PC-3 (cell line): ENCODE data around the gene OBSL1. TPM values are rescaled to one million over a fixed set of nuclear protein-coding genes. Genes with fewer than 3 reads are reported as not detected.

Source experiments
- ATAC-seq: fragments of 200-7000 bp; cut with Tn5 transposase; 2 replicates; pipeline ENCODE4 v1.9.1; 2020; ENCODE audit warnings: mild to moderate bottlenecking, moderate library complexity
- BruUV-seq: library from RNA; stranded (reverse); fragments of 400-500 nt; replicated peaks from 2 replicates; lab custom pipeline; 2021; lab: Mats Ljungman, UMichigan
- CTCF ChIA-PET: fragments of 300-600 bp; sonication (Branson Sonifier 250); formaldehyde crosslinking; loops from one replicate; lab custom pipeline; 2022; ENCODE audit warnings: antibody characterized with exemption; lab: Charles Lee
- POLR2A ChIA-PET: fragments of 300-600 bp; sonication (Branson Sonifier 250); formaldehyde crosslinking; loops from one replicate; lab custom pipeline; 2022; ENCODE audit warnings: antibody characterized with exemption; ENCODE audit not compliant: unreplicated experiment; lab: Charles Lee
- DNase-seq: peaks from one replicate; pipeline ENCODE4 v3.0.0-alpha.2; 2015
- H2AFZ ChIP-seq: fragments of 300-600 bp; sonication (generic); 2 replicates; pipeline ENCODE4 v1.6.0; 2016; ENCODE audit warnings: antibody characterized with exemption, low read length
- H3F3A ChIP-seq: fragments of 300-600 bp; sonication (generic); one replicate; pipeline ENCODE4 v1.6.0; 2017; ENCODE audit warnings: antibody characterized with exemption, low read length, control low read depth, mild to moderate bottlenecking; ENCODE audit not compliant: unreplicated experiment
- H3K27ac ChIP-seq: fragments of 300-600 bp; sonication (generic); 2 replicates; pipeline ENCODE4 v1.5.1; 2016; ENCODE audit warnings: mild to moderate bottlenecking, low read length
- H3K27me3 ChIP-seq: fragments of 300-600 bp; sonication (generic); 2 replicates; pipeline ENCODE4 v1.6.1; 2016; ENCODE audit warnings: low read length, mixed read lengths
- H3K36me3 ChIP-seq: fragments of 300-600 bp; sonication (generic); 2 replicates; pipeline ENCODE4 v1.6.1; 2016; ENCODE audit warnings: low read depth, mixed run types, low read length, mixed read lengths
- H3K4me1 ChIP-seq: fragments of 300-600 bp; sonication (generic); 2 replicates; pipeline ENCODE4 v1.5.1; 2016; ENCODE audit warnings: low read length; ENCODE audit not compliant: insufficient read depth
- H3K4me2 ChIP-seq: fragments of 300-600 bp; sonication (generic); 2 replicates; pipeline ENCODE4 v1.6.0; 2016; ENCODE audit warnings: low read length
- H3K4me3 ChIP-seq: fragments of 300-600 bp; sonication (generic); 2 replicates; pipeline ENCODE4 v1.5.1; 2016; ENCODE audit warnings: mild to moderate bottlenecking, low read length, mixed read lengths
- H3K79me2 ChIP-seq: fragments of 300-600 bp; sonication (generic); 2 replicates; pipeline ENCODE4 v1.6.1; 2017; ENCODE audit warnings: low read length, mixed read lengths
- H3K9ac ChIP-seq: fragments of 300-600 bp; sonication (generic); 2 replicates; pipeline ENCODE4 v1.6.0; 2016; ENCODE audit warnings: mild to moderate bottlenecking, low read length
- H3K9me2 ChIP-seq: fragments of 300-600 bp; sonication (generic); replicated peaks from 2 replicates; pipeline ENCODE4 v1.6.1; 2016; ENCODE audit warnings: mixed run types, low read length, mixed read lengths
- H3K9me3 ChIP-seq: fragments of 300-600 bp; sonication (generic); 2 replicates; pipeline ENCODE4 v1.6.1; 2016; ENCODE audit warnings: low read length, mixed read lengths
- H4K20me1 ChIP-seq: fragments of 300-600 bp; sonication (generic); 2 replicates; pipeline ENCODE4 v1.6.1; 2016; ENCODE audit warnings: low read length, mixed read lengths
- CTCF ChIP-seq: fragments of 300-600 bp; sonication (generic); conservative IDR thresholded peaks from 2 replicates; pipeline ENCODE4 v1.5.1; 2017; ENCODE audit warnings: antibody characterized with exemption, low read depth, mild to moderate bottlenecking, low read length
- EZH2 ChIP-seq: fragments of 300-600 bp; sonication (generic); IDR thresholded peaks from one replicate; pipeline ENCODE4 v1.6.1; 2017; ENCODE audit warnings: antibody characterized with exemption, mild to moderate bottlenecking, low read length; ENCODE audit not compliant: unreplicated experiment
- EZH2phosphoT487 ChIP-seq: fragments of 300-600 bp; sonication (generic); IDR thresholded peaks from 2 replicates; pipeline ENCODE4 v1.6.1; 2018; ENCODE audit warnings: mild to moderate bottlenecking, antibody characterized with exemption, low read length, borderline replicate concordance
- intact Hi-C: fragments of 100-400 bp; cut with micrococcal nuclease; formaldehyde crosslinking; loops from 2 replicates; pipeline ENCODE4 v1.9.0; 2023
- total RNA-seq: library from RNA; depleted of rRNA; stranded (reverse); fragments of >200 nt; gene quantifications from 2 replicates; pipeline ENCODE4 v1.2.3, GENCODE V29; 2014

The OBSL1 gene
- total RNA-seq, 1 experiment from 2014 or later, result 122 TPM

GRCh38 chr2:219609149-219609750, 37.9 kb upstream of the OBSL1 start:
- no peak overlapping the region for H3K27ac ChIP-seq
- H3K4me1 ChIP-seq, result no peaks in the 10 kb centered on the region
- H3K9ac ChIP-seq, result no peak overlapping the region
- H2AFZ ChIP-seq, result no peak overlapping the region
- H3K79me2 ChIP-seq, result no peaks in the 10 kb centered on the region
- H3K4me3 ChIP-seq, result no peak overlapping the region
- no TSS peak for BruUV-seq
- no peak overlapping the region for H3K4me2 ChIP-seq
- POLR2A ChIA-PET, result no interaction called here
- no peaks in the 10 kb centered on the region for H4K20me1 ChIP-seq
- DNase-seq (no peak), ATAC-seq (no peak)
- CTCF ChIA-PET, result no interaction called here
- no peak for TF ChIP-seq CTCF
- no peak for TF ChIP-seq EZH2
- no peak for TF ChIP-seq EZH2phosphoT487
- H3K36me3 ChIP-seq, result no peaks in the 10 kb centered on the region; the same call in 1 of the 2 replicates
- no peaks in the 10 kb centered on the region for H3K27me3 ChIP-seq
- no peaks in the 10 kb centered on the region for H3K9me3 ChIP-seq
- H3F3A ChIP-seq, result no peaks in the 10 kb centered on the region
- intact Hi-C loops, result no loop called here
- no peaks in the 10 kb centered on the region for H3K9me2 ChIP-seq

GRCh38 chr2:219608399-219608964, 37.1 kb upstream of the OBSL1 start:
- ATAC-seq (no peak), DNase-seq (no peak)
- no TSS peak for BruUV-seq
- Histone ChIP-seq H3K4me1 (no peaks in the 10 kb centered on the region), H3K9me2 (no peaks in the 10 kb centered on the region), H3K36me3 (no peaks in the 10 kb centered on the region; the same call in 1 of the 2 replicates), H3K9me3 (no peaks in the 10 kb centered on the region), H3K4me3 (no peak overlapping the region), H3K4me2 (no peak overlapping the region), H4K20me1 (no peaks in the 10 kb centered on the region), H3K9ac (no peak overlapping the region), H3K27ac (no peak overlapping the region), H3F3A (no peaks in the 10 kb centered on the region), H3K27me3 (no peaks in the 10 kb centered on the region), H3K79me2 (no peaks in the 10 kb centered on the region), H2AFZ (no peak overlapping the region)
- no peak for TF ChIP-seq EZH2
- TF ChIP-seq CTCF, result no peak
- TF ChIP-seq EZH2phosphoT487, result no peak
- intact Hi-C loops, result no loop called here
- POLR2A ChIA-PET, result no interaction called here
- CTCF ChIA-PET, result no interaction called here

DNA sequence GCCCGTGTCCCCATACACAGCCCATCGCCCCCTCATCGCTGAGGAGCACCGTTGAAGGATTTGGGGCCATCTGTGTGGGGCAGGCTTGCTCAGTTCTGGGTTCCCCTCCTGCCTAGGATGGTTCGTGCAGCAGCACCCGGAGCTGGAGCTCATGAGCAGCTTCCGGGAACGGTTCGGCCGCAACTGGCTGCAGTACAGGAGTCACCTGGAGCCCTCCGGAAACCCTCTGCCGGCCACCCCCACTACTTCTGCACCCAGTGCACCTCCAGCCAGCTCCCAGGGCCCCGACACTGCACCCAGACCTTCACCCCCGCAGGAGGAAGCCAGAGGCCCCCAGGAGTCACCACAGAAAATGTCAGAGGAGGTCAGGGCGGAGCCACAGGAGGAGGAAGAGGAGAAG, 36.6 kb upstream of the OBSL1 start:
- CTCF ChIA-PET, result no interaction called here

More for the DNA sequence above, 36.6 kb upstream of the OBSL1 start:
- no peak for TF ChIP-seq CTCF
- no peak for TF ChIP-seq EZH2phosphoT487
- no peak for TF ChIP-seq EZH2
- Histone ChIP-seq H3K9me3 (no peaks in the 10 kb centered on the region), H3K27me3 (no peaks in the 10 kb centered on the region), H3K79me2 (no peaks in the 10 kb centered on the region), H3K4me1 (no peaks in the 10 kb centered on the region), H3K9me2 (no peaks in the 10 kb centered on the region), H3K9ac (no peak overlapping the region), H3F3A (no peaks in the 10 kb centered on the region), H2AFZ (no peak overlapping the region), H4K20me1 (no peaks in the 10 kb centered on the region), H3K4me3 (no peak overlapping the region), H3K36me3 (no peaks in the 10 kb centered on the region; the same call in 1 of the 2 replicates), H3K4me2 (no peak overlapping the region), H3K27ac (no peak overlapping the region)
- no peak for ATAC-seq
- DNase-seq, result no peak
- BruUV-seq, result no TSS peak
- POLR2A ChIA-PET, result no interaction called here
- intact Hi-C loops, result no loop called here
